Left forelimb (tissue), 1 donor: Measurements from ENCODE around the gene RELB.
"Not testable (repeated sequence)": the region's sequence is repeated elsewhere in the genome, so short reads cannot be mapped to it uniquely, and the experiment has no call there.

ENCODE experiments used
- DNase-seq: peaks from one replicate; pipeline ENCODE4 v3.0.0-alpha.2; 2018; ENCODE audit warnings: low spot score

RELB gene

DNA sequence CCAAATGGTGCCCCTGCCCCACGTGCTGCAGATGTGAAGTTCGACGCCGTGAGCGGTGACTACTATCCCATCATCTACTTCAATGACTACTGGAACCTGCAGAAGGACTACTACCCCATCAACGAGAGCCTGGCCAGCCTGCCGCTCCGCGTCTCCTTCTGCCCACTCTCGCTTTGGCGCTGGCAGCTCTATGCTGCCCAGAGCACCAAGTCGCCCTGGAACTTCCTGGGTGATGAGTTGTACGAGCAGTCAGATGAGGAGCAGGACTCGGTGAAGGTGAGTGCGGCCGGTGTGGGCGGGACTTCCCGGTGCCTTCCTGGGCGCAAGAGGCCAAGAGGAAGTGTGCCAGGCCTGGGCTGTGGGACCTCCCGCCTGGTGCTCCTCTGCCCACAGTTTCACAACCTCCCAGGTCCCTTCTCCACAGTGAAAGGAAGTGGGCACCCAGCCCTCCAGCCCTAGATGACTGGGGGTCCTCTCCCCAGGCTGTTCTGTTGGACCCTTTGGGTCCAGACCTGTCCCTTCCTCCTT lies 14.1 kb upstream of the RELB start:
- DNase-seq, result no peak

DNA sequence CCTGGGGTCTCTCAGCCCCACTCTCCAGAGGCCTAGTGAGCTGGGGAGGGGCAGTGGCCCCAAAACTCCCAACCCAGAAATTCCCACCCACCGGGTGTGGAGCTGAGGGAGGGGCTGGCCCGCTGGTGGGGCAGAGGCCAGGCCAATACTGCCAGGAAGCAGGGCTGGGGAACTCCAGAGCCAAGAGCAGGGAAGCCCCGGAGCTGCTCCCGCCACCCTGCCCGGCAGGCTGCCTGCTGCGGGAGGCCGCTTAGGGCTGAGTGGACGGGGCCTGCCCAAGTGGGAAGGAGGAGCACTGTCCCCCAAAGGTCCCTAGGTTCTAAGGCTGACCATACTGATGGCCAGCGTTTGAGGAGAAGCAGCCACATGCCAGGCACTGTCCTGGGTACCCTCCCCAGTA lies 13.0 kb upstream of the RELB start:
- DNase-seq, result no peak

DNA sequence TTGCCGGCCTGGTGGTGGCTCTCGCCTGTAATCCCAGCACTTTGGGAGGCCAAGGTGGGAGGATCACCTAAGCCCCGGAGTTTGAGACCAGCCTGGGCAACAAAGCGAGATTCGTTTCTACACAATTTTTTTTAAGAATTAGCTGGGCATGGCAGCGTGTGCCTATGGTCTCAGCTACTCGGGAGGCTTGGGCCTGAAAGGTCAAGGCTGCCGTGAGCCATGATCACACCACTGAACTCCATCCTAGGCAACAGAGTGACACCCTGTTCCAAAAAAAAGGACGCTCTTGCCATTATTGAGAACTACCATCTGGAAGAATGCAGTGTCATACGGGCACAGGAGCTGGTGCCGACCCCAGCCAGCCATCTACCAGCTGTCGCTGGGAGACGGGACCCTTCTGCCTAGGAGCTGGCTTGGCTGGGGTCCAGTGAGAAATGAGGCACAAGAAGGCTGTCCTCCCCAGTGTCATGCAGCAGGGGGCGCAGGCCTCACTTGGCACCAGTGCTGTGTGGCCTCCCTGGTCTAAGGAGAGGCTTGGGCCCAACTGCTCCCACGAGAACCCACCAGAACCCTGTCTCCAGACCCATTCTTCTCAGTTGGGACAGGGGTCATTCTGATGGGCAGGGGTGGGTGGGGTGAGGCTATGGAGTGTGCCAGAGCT lies 12.2 kb upstream of the RELB start:
- DNase-seq, result no peak

- DNase-seq, result no peak
These were observed 10.8 kb upstream of the RELB start for GRCh38 chr19:44990459-44990858.

GRCh38 chr19:44990966-44991365 lies 10.3 kb upstream of the RELB start:
- DNase-seq, result no peak

DNA sequence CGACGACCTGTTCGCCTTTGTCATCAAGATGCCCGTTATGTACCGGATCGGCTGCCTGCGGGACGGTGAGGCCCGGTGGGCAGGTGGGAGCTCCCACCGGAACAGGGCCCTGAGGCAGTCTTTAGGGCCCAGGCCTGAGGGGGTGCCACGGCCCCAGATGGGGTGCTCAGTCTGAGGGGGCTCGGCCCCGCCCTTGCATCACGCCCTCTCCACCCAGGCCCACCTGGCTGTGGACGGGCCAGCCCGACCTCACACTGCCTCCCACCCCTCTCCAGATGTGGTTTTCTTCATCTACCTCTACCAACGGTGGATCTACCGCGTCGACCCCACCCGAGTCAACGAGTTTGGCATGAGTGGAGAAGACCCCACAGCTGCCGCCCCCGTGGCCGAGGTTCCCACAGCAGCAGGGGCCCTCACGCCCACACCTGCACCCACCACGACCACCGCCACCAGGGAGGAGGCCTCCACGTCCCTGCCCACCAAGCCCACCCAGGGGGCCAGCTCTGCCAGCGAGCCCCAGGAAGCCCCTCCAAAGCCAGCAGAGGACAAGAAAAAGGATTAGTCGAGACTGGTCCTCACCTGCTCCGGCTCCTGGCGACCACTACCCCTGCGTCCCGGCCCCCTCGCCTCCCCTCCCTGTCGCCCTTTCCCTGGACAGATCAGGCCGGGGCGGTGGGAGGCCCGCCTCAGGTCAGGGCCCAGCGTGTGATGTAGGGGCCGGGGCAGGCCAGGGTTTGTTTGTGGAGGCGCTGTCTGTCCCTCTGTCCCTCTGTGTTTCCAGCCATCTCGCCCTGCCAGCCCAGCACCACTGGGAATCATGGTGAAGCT lies 8.7 kb upstream of the RELB start:
- DNase-seq, result no peak

- DNase-seq, result no peak
These were observed 7.7 kb upstream of the RELB start for GRCh38 chr19:44993526-44993925.

- DNase-seq, result no peak
These were observed 7.2 kb upstream of the RELB start for GRCh38 chr19:44993926-44994537.

DNA sequence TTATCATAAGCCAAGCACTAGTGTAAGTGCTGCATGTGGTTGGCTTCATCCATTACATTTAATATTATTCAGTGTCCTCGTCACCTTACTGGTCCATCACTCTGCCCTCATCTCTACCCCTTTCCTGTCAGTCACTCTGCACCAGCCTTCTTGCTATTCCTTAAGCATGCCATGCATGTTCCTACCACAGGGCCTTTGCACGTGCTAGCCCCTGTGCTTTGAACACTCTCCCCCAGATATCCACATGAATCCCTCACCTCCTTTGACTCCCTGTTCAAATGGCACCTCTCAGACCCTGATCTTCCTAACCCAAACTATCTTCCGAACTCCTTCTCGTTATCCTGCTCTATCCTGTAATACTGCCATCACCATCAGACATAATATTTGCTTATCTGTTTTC lies 3.2 kb upstream of the RELB start:
- DNase-seq, result no peak

- not testable (repeated sequence) for DNase-seq
These were observed 1.9 kb upstream of the RELB start for GRCh38 chr19:44999131-44999925.

DNA sequence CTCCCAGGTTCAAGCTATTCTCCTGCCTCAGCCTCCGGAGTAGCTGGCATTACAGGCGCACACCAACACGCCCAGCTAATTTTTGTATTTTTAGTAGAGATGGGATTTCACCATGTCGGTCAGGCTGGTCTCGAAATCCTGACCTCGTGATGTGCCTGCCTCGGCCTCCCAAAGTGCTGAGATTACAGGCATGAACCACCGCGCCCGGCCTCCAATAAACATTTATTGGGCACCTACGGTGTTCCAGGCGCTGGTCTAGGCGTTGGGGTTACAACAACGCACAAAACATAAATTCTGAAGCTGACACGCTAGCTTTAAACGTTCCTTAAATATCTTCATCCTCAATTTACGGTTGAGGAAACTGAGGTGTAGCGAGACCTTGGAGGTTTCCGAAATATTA lies 599 bp upstream of the RELB start:
- not testable (repeated sequence) for DNase-seq

DNA sequence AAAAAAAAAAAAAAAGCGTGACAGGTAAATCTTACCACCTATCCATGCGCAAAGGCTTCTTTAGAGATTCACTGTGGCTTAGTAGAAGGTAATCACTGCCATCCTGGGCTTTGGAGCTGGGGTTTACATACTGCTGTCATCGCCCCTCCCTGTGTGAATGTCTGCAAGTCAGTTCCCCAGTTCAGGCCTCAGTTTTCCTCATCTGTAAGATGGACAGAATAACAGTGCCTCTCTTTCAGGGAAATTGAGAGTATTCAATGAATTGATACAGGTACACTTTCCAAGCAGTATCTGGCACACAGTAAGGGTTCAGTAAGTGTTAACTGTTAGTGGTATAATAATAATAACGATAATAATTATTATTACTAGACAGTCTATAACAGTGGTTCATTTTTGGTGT lies 2.2 kb downstream of the RELB start:
- no peak for DNase-seq

DNA sequence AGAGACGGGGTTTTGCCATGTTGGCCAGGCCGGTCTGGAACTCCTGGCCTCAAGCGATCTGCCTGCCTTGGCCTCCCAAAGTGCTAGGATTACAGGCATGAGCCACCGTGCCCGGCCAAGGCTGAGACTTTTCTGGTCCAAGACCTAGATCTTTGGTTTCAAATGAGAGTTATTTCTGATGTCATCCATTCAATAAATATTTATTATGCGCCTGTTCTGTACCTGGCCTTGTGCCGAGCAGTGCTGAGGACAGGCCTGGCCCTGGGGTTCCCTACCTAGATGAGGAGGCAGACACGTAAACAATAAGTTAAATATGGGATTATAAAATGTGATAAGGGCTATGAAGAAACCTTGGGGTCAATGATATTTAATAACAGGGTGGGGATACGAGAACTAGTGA lies 4.5 kb downstream of the RELB start:
- no peak for DNase-seq

- no peak for DNase-seq
These were observed 7.3 kb downstream of the RELB start for GRCh38 chr19:45008552-45008951.

GRCh38 chr19:45009625-45010255 lies 8.5 kb downstream of the RELB start:
- DNase-seq, result no peak

DNA sequence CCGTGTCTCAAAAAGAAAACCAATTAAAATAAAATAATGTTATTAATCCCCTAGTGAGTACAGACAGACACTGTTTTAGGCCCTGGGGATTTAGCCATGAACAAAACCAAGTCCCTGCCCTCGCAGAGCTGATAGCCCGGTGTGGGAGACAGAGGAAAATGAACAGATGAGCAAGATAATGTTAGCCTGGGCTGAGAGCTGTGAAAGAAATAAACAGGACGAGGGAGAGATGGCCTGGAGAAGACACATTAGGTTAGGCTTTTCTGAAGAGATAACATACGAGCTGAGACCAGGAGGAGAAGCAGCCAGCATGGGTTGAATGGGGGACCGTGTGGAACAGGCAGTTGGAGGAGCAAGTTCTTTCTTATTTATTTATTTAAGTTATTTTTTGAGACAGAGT lies 9.0 kb downstream of the RELB start:
- no peak for DNase-seq

DNA sequence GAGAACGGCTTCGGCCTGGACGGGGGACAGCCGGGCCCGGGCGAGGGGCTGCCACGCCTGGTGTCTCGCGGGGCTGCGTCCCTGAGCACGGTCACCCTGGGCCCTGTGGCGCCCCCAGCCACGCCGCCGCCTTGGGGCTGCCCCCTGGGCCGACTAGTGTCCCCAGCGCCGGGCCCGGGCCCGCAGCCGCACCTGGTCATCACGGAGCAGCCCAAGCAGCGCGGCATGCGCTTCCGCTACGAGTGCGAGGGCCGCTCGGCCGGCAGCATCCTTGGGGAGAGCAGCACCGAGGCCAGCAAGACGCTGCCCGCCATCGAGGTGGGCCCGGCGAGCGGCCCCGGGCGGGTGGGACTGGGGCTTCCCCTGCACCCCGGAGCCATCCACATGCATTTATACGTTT lies 10.7 kb downstream of the RELB start:
- no peak for DNase-seq

- no peak for DNase-seq
These were observed 15.4 kb downstream of the RELB start for GRCh38 chr19:45016388-45017314.

- DNase-seq, result no peak
These were observed 17.9 kb downstream of the RELB start for GRCh38 chr19:45019187-45019586.

DNA sequence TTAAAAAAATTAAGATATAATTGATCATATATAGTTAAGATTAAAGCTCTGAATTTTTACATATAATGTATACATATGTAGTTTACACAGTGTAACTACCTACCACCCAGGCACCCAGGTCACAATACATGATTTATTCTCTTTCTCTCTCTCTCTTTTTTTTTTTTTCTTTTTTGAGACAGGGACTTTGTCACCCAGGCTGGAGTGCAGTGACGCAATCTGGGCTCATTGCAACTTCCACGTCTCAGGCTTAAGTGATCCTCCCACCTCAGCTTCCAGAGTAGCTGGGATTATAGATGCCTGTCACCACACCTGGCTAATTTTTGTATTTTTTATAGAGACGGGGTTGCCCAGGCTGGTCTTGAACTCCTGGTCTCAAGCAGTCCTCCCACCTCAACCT lies 18.8 kb downstream of the RELB start:
- no peak for DNase-seq

DNA sequence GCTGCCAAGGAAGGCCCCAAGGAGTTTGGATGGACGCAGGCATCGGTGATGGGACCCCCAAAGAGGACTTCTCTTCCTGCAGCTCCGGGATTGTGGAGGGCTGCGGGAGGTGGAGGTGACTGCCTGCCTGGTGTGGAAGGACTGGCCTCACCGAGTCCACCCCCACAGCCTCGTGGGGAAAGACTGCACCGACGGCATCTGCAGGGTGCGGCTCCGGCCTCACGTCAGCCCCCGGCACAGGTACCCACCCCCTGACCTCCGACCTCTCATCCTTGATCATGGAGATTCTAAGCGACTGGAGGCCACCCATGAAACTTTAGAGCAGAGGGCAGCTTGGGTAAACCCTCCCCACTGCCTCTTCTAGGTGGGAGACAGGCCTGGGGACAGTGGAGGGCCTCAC lies 20.7 kb downstream of the RELB start:
- no peak for DNase-seq
